ENCODE results near the gene ARHGAP44. TPM values are rescaled to one million over a fixed set of nuclear protein-coding genes. Genes with fewer than 3 reads are reported as not detected.

The ARHGAP44 gene
- total and polyA plus RNA-seq, 9 of the 15 experiments (the other 6 are each of a cell fraction or from before 2014, with no cell fraction given), result 0.01 to 0.68 (median 0.07) TPM; not detected in 1

- no peaks in the 10 kb centered on the region for H3K9me1 ChIP-seq (ENCODE audit: control insufficient read depth, insufficient read depth, low read length)
- no peak overlapping the region for H3K4me3 ChIP-seq
- DNase-seq (ENCODE audit: extremely low read depth in 1 of 4, low spot score in 3 of 4), result no peak
- H4K20me1 ChIP-seq (replicated peaks; ENCODE audit: control insufficient read depth, insufficient read depth, low read length), result no peaks in the 10 kb centered on the region
- no peak overlapping the region for H3K27ac ChIP-seq (ENCODE audit: extremely low read depth, low read depth, low read length)
- 0% methylated on average over 3 of the region's 4 CpGs for WGBS (ENCODE audit: insufficient coverage, low coverage, missing lambda C conversion rate)
- H3K4me1 ChIP-seq (replicated peaks in 1 of 2; ENCODE audit: control insufficient read depth in 2 of 2, insufficient read depth in 2 of 2, low read length in 2 of 2), result no peaks in the 10 kb centered on the region
- POLR2A ChIA-PET, result no interaction called here
- H3K36me3 ChIP-seq (ENCODE audit: control insufficient read depth, insufficient read depth, low read length), result no peaks in the 10 kb centered on the region
- H3K4me2 ChIP-seq (ENCODE audit: insufficient read depth, low read length), result no peak overlapping the region
- BruUV-seq (replicated peaks), result no TSS peak
- no peaks in the 10 kb centered on the region for H3K79me2 ChIP-seq (ENCODE audit: control insufficient read depth, insufficient read depth, low read length)
- H3K9ac ChIP-seq (ENCODE audit: insufficient read depth in 1 of 2, low read depth in 2 of 2, low read length in 2 of 2), result no peak overlapping the region
- H3K9me3 ChIP-seq (replicated peaks; ENCODE audit: control insufficient read depth, insufficient read depth, low read depth, low read length), result no peaks in the 10 kb centered on the region
- H3K27me3 ChIP-seq (ENCODE audit: control insufficient read depth in 2 of 2, insufficient read depth in 2 of 2, low read length in 2 of 2), result no peaks in the 10 kb centered on the region
- H2AFZ ChIP-seq (ENCODE audit: low read depth, low read length), result no peak overlapping the region
- FAIRE-seq, result no peak
- CTCF ChIA-PET (ENCODE audit: low intra/inter-chr PET ratio), result no interaction called here
- in situ Hi-C loops (cut with MboI) (no loop called here), intact Hi-C loops (cut with micrococcal nuclease) (no loop called here)
- no peak for TF ChIP-seq SNIP1 (IDR thresholded peaks at IDR 0.05; ENCODE audit: low read depth)
- no peak for TF ChIP-seq SAFB2 (IDR thresholded peaks at IDR 0.05; ENCODE audit: borderline replicate concordance, low read depth, low read length, severe bottlenecking)
- no peak for TF ChIP-seq NCOA2 (IDR thresholded peaks at IDR 0.05; ENCODE audit: partially characterized antibody in 2 of 2)
- no peak for TF ChIP-seq MLX (CRISPR knock-in tag; conservative IDR thresholded peaks at IDR 0.05)
- TF ChIP-seq KAT8 (IDR thresholded peaks at IDR 0.05; ENCODE audit: low read depth), result no peak
- TF ChIP-seq CAMTA2 (CRISPR knock-in tag; conservative IDR thresholded peaks at IDR 0.05), result no peak
- no peak for TF ChIP-seq CHD2 (IDR thresholded peaks at IDR 0.05; ENCODE audit: low read depth, low read length)
- TF ChIP-seq RBM25 (IDR thresholded peaks at IDR 0.05; ENCODE audit: low read depth, low read length, severe bottlenecking), result no peak
- TF ChIP-seq ZNF830 (CRISPR knock-in tag; IDR thresholded peaks at IDR 0.05), result no peak
- TF ChIP-seq GTF2A2 (tag; IDR thresholded peaks at IDR 0.05), result no peak
- no peak for TF ChIP-seq POLR2G (IDR thresholded peaks at IDR 0.05; ENCODE audit: low read depth, low read length)
- TF ChIP-seq HOXB6 (CRISPR knock-in tag; IDR thresholded peaks at IDR 0.05; ENCODE audit: borderline replicate concordance), result no peak
- no peak for TF ChIP-seq ZFP91 (CRISPR knock-in tag; IDR thresholded peaks at IDR 0.05)
- TF ChIP-seq PCBP2 (IDR thresholded peaks at IDR 0.05; ENCODE audit: low read depth, low read length, poor library complexity, severe bottlenecking), result no peak
- TF ChIP-seq NR4A1 (CRISPR knock-in tag; IDR thresholded peaks at IDR 0.05), result no peak
- no peak for TF ChIP-seq NR4A1 (tag; IDR thresholded peaks at IDR 0.05)
- TF ChIP-seq GABPB1 (CRISPR knock-in tag; IDR thresholded peaks at IDR 0.05), result no peak
- ATAC-seq, result no peak
Observed at GRCh38 chr17:12899604-12900003, 110.3 kb downstream of the ARHGAP44 start.

All from K562 (cell line).